GM23338 (cell line): Measurements from ENCODE around the gene KLHL6. TPM values are rescaled to one million over a fixed set of nuclear protein-coding genes. Genes with fewer than 3 reads are reported as not detected.

Experiments used
- ATAC-seq: fragments of 200-7000 bp; cut with Tn5 transposase; 3 replicates; pipeline ENCODE4 v1.9.1; 2020
- DNase-seq: peaks from one replicate; pipeline ENCODE4 v3.0.0-alpha.2; 2015; ENCODE audit warnings: low spot score
- H2AFZ ChIP-seq: fragments of 200-600 bp; sonication (generic); 2 replicates; pipeline ENCODE4 v1.8.0; 2016; ENCODE audit warnings: antibody characterized with exemption, mild to moderate bottlenecking, moderate library complexity
- H3F3A ChIP-seq: fragments of 200-600 bp; sonication (generic); replicated peaks from 2 replicates; pipeline ENCODE4 v1.8.0; 2017; ENCODE audit warnings: antibody characterized with exemption, mixed run types, low read depth
- H3K27ac ChIP-seq: fragments of 200-600 bp; sonication (generic); 2 replicates; pipeline ENCODE4 v1.6.1; 2016; ENCODE audit warnings: low read depth
- H3K27me3 ChIP-seq: fragments of 200-600 bp; sonication (generic); 2 replicates; pipeline ENCODE4 v1.8.0; 2016; ENCODE audit warnings: mild to moderate bottlenecking, mixed run types, moderate library complexity; ENCODE audit not compliant: insufficient read depth
- H3K36me3 ChIP-seq: fragments of 200-600 bp; sonication (generic); 2 replicates; pipeline ENCODE4 v1.8.0; 2016; ENCODE audit warnings: mild to moderate bottlenecking; ENCODE audit not compliant: insufficient read depth
- H3K4me1 ChIP-seq: fragments of 200-600 bp; sonication (generic); 2 replicates; pipeline ENCODE4 v1.8.0; 2016; ENCODE audit warnings: mild to moderate bottlenecking, moderate library complexity; ENCODE audit not compliant: insufficient read depth
- H3K4me2 ChIP-seq: fragments of 200-600 bp; sonication (generic); 2 replicates; pipeline ENCODE4 v1.7.1; 2017; ENCODE audit warnings: mixed run types
- H3K4me3 ChIP-seq: fragments of 200-600 bp; sonication (generic); 2 replicates; pipeline ENCODE4 v1.6.1; 2016; ENCODE audit warnings: mixed run types
- H3K79me2 ChIP-seq: fragments of 200-600 bp; sonication (generic); replicated peaks from 2 replicates; pipeline ENCODE4 v1.8.0; 2017; ENCODE audit warnings: mild to moderate bottlenecking; ENCODE audit not compliant: insufficient read depth
- H3K9me2 ChIP-seq: fragments of 200-600 bp; sonication (generic); 2 replicates; pipeline ENCODE4 v1.8.0; 2017; ENCODE audit not compliant: insufficient read depth
- H4K20me1 ChIP-seq: fragments of 200-600 bp; sonication (generic); replicated peaks from 2 replicates; pipeline ENCODE4 v1.8.0; 2017; ENCODE audit warnings: mild to moderate bottlenecking; ENCODE audit not compliant: insufficient read depth
- H3K27ac Mint-ChIP-seq: 2 replicates; pipeline ENCODE4 v1.8.0; 2020; ENCODE audit warnings: inconsistent platforms, mild to moderate bottlenecking, moderate library complexity, mixed read lengths
- H3K27me3 Mint-ChIP-seq: 3 replicates; pipeline ENCODE4 v1.8.0; 2022; ENCODE audit warnings: low read depth, mild to moderate bottlenecking, moderate library complexity, mixed read lengths, inconsistent platforms; ENCODE audit not compliant: insufficient read depth, poor library complexity
- H3K36me3 Mint-ChIP-seq: 3 replicates; pipeline ENCODE4 v1.8.0; 2021; ENCODE audit warnings: low read depth, mild to moderate bottlenecking, inconsistent platforms, moderate library complexity, mixed read lengths
- H3K4me1 Mint-ChIP-seq: 3 replicates; pipeline ENCODE4 v1.8.0; 2020; ENCODE audit warnings: mild to moderate bottlenecking, inconsistent platforms, mixed read lengths
- H3K4me3 Mint-ChIP-seq: 3 replicates; pipeline ENCODE4 v1.8.0; 2021; ENCODE audit warnings: moderate library complexity, mild to moderate bottlenecking, inconsistent platforms, mixed read lengths
- H3K9me3 Mint-ChIP-seq: 3 replicates; pipeline ENCODE4 v1.8.0; 2020; ENCODE audit warnings: moderate library complexity, mild to moderate bottlenecking, inconsistent platforms, mixed read lengths
- CTCF ChIP-seq, 2 experiments: fragments of 200-600 bp in 1 of 2; sonication (generic) in 1 of 2; conservative IDR thresholded peaks; 2 replicates each; pipeline versions ENCODE4 v1.5.1 to v1.6.1; 2016 to 2017; ENCODE audit warnings: antibody characterized with exemption in 2 of 2, low read depth in 2 of 2, mild to moderate bottlenecking in 2 of 2, moderate library complexity in 1 of 2
- ETS1 ChIP-seq: IDR thresholded peaks from 2 replicates; pipeline ENCODE4 v1.6.1; 2016; ENCODE audit warnings: antibody characterized with exemption
- EZH2phosphoT487 ChIP-seq: fragments of 200-600 bp; sonication (generic); IDR thresholded peaks from one replicate; pipeline ENCODE4 v1.8.1; 2018; ENCODE audit warnings: antibody characterized with exemption; ENCODE audit not compliant: unreplicated experiment
- POLR2AphosphoS5 ChIP-seq: IDR thresholded peaks from 2 replicates; pipeline ENCODE4 v1.6.1; 2016; ENCODE audit warnings: antibody characterized with exemption, low read depth
- polyA plus RNA-seq: library from polyadenylated mRNA; unstranded; fragments of >200 nt; fragmentation: Nextera tagmentation; extraction: Ambion mirVana; gene quantifications from 2 replicates; pipeline ENCODE4 v1.2.1, GENCODE V29; 2016
- total RNA-seq: library from RNA; depleted of rRNA; stranded (reverse); fragments of >200 nt; shearing (Covaris generic); gene quantifications from 2 replicates; pipeline ENCODE4 v1.2.3, GENCODE V29; 2014
- TF ChIP-seq, protein P1 (sequence below): fragments of 250-450 bp; sonication (Bioruptor Pico); IDR thresholded peaks from 2 replicates; pipeline ENCODE4 v1.5.0; 2020; ENCODE audit warnings: mild to moderate bottlenecking, moderate library complexity

KLHL6 gene
- total and polyA plus RNA-seq, 2 experiments from 2014 or later, result not detected

- Mint-ChIP-seq H3K27me3 (peaks cover 5% of the 10 kb centered on the region), H3K27ac (no peak overlapping the region), H3K9me3 (no peaks in the 10 kb centered on the region), H3K4me1 (peaks cover 3% of the 10 kb centered on the region; the same call in 2 of the 3 replicates), H3K4me3 (no peak overlapping the region), H3K36me3 (peaks cover 31% of the 10 kb centered on the region)
- Histone ChIP-seq H3K36me3 (peaks cover 22% of the 10 kb centered on the region), H2AFZ (no peak overlapping the region), H3F3A (0 out of 2 replicates have a peak, but pooled peaks cover 3% of the 10 kb centered on the region), H3K4me3 (no peak overlapping the region), H3K4me1 (peaks cover 3% of the 10 kb centered on the region; the same call in 1 of the 2 replicates), H3K79me2 (peaks cover 20% of the 10 kb centered on the region), H3K4me2 (no peak overlapping the region), H3K27me3 (no peaks in the 10 kb centered on the region), H3K27ac (no peak overlapping the region), H4K20me1 (no peaks in the 10 kb centered on the region; the same call in 1 of the 2 replicates), H3K9me2 (no peaks in the 10 kb centered on the region)
- TF ChIP-seq POLR2AphosphoS5 (no peak), ETS1 (no peak), CTCF (conservative IDR thresholded peaks at IDR 0.05; ENCODE audit: low read depth in 2 of 2) (no peak), EZH2phosphoT487 (no peak)
- TF ChIP-seq, protein P1, sequence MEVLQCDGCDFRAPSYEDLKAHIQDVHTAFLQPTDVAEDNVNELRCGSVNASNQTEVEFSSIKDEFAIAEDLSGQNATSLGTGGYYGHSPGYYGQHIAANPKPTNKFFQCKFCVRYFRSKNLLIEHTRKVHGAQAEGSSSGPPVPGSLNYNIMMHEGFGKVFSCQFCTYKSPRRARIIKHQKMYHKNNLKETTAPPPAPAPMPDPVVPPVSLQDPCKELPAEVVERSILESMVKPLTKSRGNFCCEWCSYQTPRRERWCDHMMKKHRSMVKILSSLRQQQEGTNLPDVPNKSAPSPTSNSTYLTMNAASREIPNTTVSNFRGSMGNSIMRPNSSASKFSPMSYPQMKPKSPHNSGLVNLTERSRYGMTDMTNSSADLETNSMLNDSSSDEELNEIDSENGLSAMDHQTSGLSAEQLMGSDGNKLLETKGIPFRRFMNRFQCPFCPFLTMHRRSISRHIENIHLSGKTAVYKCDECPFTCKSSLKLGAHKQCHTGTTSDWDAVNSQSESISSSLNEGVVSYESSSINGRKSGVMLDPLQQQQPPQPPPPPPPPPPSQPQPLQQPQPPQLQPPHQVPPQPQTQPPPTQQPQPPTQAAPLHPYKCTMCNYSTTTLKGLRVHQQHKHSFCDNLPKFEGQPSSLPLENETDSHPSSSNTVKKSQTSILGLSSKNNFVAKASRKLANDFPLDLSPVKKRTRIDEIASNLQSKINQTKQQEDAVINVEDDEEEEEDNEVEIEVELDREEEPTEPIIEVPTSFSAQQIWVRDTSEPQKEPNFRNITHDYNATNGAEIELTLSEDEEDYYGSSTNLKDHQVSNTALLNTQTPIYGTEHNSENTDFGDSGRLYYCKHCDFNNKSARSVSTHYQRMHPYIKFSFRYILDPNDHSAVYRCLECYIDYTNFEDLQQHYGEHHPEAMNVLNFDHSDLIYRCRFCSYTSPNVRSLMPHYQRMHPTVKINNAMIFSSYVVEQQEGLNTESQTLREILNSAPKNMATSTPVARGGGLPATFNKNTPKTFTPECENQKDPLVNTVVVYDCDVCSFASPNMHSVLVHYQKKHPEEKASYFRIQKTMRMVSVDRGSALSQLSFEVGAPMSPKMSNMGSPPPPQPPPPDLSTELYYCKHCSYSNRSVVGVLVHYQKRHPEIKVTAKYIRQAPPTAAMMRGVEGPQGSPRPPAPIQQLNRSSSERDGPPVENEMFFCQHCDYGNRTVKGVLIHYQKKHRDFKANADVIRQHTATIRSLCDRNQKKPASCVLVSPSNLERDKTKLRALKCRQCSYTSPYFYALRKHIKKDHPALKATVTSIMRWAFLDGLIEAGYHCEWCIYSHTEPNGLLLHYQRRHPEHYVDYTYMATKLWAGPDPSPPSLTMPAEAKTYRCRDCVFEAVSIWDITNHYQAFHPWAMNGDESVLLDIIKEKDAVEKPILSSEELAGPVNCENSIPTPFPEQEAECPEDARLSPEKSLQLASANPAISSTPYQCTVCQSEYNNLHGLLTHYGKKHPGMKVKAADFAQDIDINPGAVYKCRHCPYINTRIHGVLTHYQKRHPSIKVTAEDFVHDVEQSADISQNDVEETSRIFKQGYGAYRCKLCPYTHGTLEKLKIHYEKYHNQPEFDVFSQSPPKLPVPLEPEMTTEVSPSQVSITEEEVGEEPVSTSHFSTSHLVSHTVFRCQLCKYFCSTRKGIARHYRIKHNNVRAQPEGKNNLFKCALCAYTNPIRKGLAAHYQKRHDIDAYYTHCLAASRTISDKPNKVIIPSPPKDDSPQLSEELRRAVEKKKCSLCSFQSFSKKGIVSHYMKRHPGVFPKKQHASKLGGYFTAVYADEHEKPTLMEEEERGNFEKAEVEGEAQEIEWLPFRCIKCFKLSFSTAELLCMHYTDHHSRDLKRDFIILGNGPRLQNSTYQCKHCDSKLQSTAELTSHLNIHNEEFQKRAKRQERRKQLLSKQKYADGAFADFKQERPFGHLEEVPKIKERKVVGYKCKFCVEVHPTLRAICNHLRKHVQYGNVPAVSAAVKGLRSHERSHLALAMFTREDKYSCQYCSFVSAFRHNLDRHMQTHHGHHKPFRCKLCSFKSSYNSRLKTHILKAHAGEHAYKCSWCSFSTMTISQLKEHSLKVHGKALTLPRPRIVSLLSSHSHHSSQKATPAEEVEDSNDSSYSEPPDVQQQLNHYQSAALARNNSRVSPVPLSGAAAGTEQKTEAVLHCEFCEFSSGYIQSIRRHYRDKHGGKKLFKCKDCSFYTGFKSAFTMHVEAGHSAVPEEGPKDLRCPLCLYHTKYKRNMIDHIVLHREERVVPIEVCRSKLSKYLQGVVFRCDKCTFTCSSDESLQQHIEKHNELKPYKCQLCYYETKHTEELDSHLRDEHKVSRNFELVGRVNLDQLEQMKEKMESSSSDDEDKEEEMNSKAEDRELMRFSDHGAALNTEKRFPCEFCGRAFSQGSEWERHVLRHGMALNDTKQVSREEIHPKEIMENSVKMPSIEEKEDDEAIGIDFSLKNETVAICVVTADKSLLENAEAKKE, result no peak
- DNase-seq, result no peak
- ATAC-seq, result no peak
These were observed 101.4 kb downstream of the KLHL6 start for GRCh38 chr3:183454064-183454463.
